Activated CD8-positive, alpha-beta memory T cell treated with anti-CD3 and anti-CD28 coated beads for 24 hours (primary cell): ENCODE results near the gene GLIS2.
A peak's percentile ranks its signal among the peaks of the same experiment; 100 is the strongest.

Experiments used
- DNase-seq: peaks from one replicate; pipeline ENCODE4 v3.0.0-alpha.2; 2020

The GLIS2 gene

DNA sequence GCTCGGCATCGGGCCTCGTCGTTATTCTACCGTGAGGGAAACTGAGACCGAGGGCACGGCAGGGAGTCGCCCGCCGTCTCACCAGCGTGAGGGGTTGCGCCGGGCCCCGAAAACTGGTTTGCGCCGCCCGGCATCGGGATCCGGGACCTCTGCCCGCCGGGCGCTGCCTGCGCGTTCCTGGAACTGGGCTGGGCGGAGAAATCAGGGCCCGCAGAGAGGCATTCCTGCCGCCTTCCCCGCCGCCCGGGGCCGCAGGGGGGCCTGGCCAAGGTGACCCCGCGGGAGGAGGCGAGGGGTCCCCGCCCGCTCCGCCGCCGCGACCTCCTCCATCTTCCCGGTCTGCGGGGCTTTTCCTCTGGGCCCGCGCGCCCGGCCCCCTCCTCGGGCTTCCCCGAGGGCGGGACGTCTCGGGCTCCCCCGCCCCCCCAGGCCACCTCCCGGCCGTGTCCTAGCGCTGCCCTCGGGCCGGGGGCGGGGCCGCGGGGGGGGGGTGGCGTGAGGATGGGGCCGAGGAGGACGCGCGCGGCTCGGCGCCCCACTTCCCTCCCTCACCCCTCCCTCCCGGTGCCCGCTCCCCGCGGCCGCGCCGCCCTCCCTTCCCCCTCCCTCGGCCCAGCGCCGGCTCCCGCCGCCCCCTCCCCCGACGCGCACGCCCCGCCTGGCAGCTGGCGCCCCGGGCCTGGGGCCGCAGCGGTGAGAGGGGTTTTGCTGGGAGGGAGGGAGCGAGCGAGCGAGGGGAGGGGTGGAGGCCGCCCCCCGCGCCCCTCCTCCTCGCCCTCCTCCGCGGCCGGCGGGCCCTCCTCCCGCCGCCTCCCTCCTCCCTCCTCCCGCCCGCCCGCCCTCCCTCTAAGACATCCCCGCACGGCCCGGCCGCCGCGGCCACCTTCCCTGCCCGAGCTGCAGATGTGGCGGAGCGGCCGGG, at the start of gene GLIS2:
GLIS2 (plus strand) TSS at position 882 of the 922 bp plus-strand sequence. CDS start 16,214 bp downstream, outside the sequence.
- peak; percentile 68 for DNase-seq

DNA sequence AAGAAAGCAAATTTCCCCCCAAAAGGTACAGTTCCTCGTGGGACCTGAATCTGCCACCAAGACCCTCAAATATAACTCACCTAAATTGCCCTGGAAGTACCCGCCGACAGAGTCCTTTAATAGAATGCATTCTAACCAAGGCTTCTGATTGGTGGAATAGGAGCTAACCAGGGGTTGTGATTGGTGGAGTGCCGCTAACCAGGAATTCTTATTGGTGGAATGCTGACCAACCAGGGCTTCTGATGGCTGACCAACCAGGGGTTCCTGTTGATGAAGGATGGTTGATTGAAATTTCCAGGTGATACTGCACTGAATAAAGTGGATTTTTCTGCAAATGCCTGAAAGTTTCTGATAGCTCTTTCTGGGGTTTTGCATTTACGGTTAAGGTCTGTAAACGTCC, 49.5 kb upstream of the GLIS2 start:
- no peak for DNase-seq

DNA sequence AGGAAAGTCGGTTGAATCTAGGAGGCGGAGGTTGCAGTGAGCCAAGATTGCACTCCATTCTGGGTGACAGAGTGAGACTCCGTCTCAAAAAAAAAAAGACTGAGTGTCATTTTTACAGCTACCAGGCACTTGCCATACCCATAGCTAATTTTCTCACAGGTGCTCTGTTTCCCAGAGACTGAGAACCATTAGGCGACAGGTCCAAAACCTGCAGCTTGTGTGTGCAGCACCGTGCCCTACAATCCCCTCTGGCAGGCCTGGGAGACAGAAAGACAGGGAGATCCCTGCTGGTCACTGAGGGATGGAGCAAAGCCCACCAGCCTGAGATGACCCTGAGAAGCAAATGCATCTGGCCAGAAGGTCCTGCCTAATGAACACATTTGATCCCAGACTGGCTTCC, 45.8 kb upstream of the GLIS2 start:
- DNase-seq = no peak

DNA sequence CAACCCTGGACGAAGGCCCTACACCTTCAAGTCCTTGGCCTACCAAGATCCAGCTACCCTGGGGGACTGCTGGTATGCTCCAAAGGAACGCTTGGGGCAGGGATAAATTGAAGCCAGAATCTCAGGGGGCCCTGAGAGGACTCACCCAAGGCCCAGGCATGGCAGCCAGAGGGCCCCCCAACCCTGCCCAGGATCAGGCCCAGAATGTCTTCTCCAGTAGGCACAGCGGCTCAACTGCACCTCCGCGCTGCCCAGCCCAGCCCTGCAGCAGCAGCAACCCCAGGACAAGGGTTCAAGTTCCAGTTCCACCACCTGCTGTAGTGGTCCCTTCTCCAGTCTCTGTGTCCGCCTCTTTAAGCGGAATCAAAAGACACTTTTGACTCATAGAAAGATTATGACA, 45.3 kb upstream of the GLIS2 start:
- peak; percentile 64 for DNase-seq

DNA sequence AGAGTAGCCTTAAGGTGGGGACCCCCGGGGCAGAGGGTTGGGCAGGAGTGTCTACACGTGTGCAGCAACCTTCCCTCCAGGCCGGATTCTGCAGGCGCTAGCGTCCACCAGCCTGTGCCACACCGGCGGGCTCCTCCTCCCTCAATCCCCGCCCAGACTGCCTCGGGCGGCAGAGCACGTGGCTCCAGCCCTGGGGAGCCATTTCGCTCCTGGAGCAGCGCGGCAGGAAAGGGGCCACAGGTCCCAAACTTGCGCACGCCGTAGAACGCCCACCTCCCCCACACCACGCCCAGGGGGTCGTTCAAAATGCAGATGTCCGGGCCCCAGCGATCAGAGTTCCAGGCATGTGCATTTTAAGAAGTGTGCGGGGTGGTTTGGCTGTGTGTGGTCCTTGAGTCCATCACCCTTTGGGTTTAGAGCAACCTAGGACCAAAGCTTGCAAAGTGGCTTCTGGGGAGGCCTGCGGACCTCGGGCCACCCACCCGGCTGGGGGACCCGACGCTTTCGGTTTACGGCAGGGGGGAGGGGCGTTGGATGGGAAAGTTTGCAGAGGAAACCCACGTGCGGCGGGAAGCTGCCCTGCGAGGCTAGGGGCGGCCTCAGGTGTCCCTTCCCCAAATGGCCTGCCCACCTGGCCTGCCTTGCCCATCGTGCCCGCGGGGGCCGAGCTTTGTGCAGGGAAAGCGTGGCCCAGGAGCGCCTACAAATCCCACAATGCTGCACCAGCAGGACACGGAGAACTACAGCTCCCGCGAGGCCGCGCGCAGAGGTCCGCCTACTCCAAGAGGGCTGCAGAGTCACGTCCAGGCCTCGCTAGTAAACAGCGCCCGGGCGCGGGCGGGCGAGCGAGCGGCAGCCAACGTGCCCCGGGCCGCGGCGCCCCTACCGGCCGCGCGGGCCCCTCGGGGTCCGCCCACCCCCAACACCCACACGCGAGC, 44.4 kb upstream of the GLIS2 start:
- peak; percentile 95 for DNase-seq

DNA sequence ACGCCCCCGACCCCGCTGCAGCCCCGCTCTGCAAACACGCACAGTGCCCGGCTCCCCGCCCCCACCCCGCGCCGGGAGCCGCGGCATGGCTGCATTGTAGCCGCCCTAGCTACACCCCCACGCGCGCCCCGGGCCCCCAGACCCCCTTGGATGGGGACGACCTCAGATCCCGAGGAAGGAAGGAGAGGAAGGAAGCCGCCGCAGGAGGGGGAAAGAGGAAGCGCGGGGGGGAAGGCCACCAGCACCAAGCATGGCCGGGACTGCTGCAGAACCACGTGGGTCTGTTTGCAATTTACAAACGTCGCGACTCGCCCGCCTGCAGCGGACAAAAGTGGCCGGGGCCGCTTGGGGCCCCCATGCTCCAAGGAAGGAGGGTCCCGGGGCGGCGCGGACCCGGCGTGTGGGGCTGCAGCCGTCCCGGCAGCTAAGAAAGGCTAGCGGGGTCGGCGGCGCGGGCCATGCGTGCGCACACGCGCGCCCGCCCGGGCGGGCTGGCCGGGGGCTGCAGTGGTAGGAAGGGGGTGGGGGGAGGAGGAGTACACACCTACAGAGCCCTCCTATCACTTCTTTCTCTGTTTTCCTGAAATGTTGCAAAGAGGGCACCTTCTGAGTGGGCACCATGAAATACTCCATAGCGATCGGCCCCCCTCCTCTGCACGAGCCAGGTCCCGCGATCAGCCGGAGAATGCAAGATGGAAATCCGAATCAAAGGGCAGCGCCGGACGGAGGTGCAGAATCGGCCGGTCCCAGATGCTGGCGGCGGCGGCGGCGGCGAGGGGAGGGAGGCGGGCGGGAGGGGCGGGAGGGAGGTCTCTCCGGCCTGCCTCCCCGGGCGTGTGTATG, 43.5 kb upstream of the GLIS2 start:
- DNase-seq = peak; percentile 90

DNA sequence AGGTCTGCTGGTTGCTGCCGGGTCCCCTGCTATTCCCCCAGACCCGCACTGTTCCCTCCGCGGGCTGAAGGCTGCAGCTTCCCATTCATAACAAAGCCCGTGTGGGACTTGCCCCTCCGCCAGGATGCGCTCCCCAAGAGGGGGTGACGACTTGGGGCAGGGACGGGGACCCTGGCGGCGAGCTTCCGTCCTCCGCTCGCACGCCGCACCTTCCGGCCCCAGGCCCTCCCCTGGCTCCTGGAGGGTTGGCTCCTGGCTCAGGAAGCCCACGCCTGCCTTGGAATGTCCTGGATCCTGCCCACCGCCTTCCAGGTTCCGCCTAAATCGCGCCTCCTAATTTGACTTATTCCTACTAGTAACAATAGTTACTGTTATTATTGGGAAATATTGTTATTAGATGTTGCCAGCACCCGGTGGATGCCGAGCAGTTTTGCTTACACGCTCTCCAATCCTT, 42.0 kb upstream of the GLIS2 start:
- peak; percentile 81 for DNase-seq

DNA sequence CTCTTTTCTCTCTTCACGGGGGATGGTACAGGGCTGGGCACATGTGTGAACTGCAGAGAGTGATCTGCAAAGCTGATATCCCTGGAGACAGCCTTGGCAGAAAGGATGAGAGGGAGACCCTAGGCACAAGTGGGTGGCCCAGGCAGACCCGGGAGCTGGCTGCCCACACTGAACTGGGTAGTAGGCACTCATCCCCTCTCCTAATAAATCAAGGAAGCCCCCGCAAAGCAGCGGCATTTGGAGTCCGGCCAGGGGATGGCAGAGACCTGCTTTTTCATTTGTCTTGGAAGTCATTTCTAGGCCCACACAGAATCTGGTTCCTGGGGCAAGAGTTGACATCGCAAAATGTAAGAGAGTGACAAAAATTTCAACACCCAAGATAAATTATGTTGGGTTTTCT, 40.0 kb upstream of the GLIS2 start:
- no peak for DNase-seq

DNA sequence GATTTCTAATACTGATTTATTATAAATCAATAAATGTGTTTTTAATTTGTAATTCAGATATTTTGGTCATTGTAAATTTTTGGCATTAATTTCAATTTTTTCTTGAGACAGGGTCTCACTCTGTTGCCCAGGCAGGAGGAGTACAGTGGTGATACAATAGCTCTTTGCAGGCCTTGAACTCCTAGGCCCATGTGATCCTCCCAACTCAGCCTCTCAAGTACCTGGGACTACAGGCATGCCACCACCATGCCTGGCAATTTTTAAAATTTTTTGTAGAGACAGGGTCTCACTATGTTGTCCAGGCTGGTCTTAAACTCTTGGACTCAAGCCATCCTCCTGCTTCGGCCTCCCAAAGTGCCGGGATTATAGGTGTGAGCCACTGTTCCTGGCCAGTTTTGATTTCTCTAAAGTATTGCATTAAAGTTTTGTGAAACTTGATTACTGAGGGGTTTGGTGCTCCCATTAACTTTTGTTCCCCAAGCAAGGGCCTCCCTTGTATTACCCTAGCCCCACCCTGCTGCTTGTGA, 37.8 kb upstream of the GLIS2 start:
- DNase-seq = no peak

DNA sequence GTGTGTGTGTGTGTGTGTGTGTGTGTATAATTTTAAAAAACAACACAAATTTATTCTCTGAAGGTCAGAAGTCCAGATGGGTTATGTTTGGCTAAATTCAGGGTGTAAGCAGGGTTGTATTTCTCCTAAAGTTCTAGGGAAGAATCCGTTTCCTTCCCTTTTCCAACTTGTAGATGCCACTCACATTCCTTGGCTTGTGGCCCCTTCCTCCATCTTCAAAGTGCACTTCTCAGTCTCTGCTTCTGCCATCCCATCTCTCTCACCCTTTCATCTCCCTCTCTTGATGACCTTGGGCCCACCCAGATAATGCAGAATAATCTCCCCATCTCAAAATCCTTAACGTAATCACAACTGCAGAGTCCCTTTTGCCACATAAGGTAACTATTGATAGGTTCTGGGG, 35.2 kb upstream of the GLIS2 start:
- no peak for DNase-seq

DNA sequence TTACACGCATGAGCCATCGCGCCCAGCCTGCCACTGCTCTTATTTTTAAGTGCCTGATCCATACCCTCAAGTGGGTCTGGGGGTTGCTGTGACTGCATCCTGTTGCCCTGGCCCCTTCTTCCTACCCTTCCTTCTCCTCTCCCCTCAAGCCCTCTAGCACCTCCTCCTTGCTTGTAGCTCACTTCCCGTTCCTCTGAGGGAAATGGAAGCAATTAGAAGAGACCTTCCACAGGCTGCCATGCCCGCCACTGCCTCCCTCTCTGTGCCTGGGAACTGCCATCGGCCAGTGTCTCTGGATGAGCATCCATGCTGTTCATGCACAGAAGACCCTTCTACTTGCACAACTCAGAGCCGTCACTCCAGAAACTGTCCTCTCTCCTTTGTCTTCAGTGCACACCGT, 32.4 kb upstream of the GLIS2 start:
- no peak for DNase-seq

DNA sequence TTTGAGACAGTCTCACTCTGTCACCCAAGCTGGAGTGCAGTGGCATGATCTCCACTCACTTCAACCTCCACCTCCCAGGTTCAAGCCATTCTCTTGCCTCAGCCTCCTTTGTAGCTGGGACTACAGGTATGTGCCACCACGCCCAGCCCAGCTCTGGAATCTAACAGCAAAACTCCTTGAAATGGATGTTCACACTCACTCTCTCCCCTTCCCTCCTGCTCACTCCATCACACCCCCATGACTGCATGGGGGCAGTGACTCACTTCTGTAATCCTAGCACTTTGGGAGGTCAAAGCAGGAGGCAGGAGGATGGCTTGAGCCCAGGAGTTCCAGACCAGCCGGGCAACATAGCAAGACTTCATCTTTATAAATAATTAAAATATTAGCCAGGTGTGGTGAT, 31.9 kb upstream of the GLIS2 start:
- DNase-seq = no peak

DNA sequence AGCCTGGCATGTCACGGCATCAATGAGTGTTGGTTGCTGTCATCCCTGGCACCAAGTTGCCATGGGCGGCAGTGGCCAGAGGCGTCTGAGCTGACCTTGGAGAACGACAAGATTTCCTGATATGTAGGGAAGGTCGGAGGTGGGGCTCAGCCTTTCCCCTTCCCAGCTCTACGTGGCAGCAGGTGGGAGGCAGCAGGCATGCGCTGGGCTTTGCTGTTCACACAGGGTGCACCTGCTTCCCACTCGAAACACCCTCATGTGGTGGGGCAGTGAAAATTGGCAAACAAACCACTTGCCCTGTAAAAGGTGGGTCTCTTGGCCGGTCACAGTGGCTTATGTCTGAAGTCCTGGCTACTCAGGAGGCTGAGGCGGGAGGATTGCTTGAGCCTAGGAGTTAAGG, 30.7 kb upstream of the GLIS2 start:
- DNase-seq = no peak

DNA sequence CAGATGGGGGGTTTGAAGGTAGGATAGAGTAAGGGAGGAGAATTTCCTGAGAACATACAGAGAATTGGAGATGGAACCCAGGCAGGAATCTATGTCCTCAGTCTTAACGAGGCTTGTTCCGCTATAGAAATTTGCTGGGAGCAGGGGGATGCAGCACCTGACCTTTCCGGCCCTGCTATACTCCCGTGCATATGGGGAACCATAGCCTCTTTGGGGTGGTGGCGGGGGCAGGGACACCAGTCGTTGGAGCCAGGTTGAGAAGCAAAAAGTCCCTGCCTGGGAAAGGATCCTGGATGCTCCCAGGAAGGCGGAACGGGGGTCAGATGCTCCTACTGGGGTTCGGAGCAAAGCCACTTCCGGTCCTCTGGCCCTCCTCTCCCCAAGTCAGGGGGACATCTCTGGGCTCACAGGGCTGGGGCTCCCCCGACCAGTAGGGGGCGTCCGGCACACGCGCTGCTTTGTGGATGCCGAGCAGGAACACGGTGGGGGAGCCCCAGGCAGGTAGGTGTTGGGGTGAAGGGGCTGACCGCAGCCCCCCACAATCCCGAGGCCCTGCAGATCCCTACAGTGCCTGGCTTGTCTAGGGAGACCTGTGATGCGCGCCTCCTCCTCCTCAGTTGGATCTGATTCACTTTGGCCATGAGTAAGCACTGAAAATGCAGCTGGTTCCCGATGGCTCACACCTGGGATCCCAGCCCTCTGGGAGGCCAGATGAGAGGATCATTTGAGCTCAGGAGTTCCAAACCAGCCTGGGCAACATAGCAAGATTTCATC, 27.5 kb upstream of the GLIS2 start:
- peak; percentile 93 for DNase-seq

DNA sequence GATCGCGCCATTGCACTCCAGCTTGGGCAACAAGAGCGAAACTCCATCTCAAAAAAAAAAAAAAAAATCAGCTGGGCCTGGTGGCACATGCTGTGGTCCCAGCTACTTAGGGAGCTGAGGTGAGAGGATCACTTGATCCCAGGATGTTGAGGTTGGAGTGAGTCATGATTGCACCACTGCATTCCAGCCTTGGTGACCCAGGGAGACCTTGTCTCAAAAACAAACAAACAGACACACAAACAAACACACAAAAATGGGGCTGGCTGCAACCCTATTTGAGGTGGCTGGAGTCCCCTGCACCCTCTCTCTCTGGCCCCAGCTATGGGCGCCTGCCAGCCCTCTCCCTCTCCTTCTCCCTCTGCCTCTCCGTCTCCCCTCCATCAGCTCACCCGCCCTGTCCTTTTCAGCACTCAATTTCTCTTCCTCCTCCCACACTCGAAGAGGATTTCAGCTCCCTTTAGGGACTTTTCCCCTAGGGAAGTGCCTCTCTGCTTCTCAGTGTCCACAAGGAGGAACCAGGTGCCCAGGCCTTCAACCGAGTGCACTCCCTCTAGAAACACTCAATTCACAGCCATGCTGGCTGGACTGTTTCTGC, 25.5 kb upstream of the GLIS2 start:
- no peak for DNase-seq

DNA sequence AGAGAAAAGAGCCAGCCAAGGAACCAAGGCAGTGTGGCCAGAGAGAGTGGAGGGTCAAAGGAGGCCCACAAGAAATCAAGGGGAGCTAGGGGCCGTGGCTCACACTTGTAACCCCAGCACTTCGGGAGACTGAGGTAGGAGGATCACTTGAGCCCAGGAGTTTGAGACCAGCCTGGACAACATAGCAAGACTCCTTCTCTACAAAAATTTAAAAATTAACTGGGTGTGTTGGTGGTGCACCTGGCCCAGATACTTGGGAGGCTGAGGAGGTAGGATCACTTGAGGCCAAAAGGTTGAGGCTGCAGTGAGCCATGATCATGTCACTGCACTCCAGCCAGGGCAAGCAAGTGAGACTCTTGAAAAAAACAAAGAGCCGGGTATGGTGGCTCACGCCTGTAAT, 24.2 kb upstream of the GLIS2 start:
- no peak for DNase-seq

DNA sequence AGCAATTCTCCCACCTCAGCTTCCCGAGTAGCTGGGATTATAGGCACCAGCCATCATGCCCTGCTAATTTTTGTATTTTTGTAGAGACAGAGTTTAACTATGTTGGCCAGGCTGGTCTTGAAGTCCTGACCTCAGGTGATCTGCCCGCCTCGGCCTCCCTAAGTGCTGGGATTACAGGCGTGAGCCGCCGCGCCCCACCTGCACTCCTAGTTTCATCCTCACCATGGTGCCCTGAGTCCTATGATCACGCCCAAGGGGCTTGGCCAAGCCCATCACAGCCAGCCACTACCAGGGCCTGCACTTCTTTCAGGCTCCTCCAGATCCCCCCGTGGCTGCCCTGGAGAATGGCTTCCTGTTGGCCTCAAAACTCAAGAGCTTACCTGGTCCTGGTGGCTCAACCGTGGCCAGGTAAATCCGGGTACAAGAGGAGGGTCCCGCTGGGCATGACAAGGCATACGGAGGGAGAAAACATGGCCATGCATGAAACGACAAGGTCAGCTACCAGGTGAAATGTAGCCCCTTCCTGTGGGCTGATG, 22.6 kb upstream of the GLIS2 start:
- no peak for DNase-seq

DNA sequence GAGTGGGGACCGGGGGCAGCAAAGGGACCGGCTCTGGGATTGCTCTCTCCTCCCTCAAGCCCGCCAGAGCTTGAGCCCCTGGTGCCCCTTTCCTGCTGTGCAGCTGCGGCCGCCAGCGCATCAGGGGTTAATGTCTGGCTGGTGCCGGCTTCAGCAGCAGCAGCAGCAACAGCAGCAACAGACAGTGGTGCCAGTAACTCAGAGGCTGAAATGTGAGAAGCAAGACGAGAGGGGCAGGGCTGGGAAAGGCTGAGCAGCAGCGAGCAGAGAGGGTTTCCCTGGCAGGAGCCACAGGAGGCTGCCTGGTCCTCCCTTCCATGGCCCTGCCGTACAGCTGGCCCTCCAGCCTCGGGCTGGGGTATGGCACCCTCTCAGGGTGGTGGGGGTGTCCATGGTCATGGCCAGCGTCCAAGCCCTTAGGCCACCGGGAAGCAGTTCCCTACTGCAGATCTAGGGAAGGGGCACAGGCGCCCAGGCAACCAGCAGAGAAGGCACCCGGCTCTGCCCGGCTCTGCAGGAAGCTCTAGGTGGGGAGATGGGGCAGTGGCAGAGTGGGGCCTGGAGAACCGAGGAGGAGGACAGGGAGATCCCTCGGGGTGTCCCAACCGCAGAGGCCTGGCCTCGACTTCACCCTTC, 21.9 kb upstream of the GLIS2 start:
- DNase-seq = no peak

DNA sequence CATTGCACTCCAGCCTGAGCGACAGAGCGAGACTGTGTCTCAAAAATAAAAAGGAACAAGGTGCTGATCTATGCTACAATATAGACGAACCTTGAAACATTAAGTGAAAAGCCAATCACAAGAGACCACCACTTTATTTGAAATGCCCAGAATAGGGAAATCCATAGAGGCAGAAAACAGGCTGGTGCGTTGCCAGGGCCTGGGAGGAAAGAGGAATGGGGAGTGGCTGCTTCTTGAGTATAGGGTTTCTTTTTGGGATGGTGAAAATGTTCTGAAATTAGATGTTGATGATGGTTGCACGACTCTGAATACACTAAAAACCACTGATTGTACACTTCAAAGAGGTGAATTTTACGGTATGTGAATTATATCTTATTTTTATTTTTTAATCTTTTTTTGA, 20.3 kb upstream of the GLIS2 start:
- DNase-seq = no peak

DNA sequence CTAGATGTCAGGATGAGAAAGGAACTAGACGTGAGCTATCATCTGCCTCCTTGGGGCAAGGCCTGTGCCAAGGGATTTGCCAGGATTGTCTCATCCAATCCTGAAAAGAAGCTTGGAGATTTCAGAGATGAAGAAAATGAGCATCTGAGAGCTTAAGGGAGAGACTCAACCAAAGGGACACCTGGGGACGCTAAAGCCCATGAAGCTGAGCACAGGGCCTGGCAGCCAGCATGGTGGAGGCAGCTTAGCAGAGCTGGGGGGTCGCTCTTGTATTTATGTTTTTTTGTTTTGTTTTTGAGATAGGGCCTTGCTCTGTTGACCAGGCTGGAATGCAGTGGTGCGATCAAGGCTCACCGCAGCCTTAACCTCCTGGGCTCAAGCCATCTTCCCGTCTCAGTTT, 18.4 kb upstream of the GLIS2 start:
- DNase-seq = no peak
